GM06990 (cell line): Measurements from ENCODE around the gene SLC13A3.

ENCODE experiments used
- DNase-seq: peaks from one replicate; pipeline ENCODE4 v3.0.0-alpha.2; 2011; ENCODE audit not compliant: insufficient read length; ENCODE audit errors: extremely low read depth
- H3K27me3 ChIP-seq: replicated peaks from 2 replicates; pipeline ENCODE4 v1.6.0; 2011; ENCODE audit warnings: low read length; ENCODE audit not compliant: control insufficient read depth, insufficient read depth
- H3K36me3 ChIP-seq: 2 replicates; pipeline ENCODE4 v1.5.1; 2011; ENCODE audit warnings: low read length; ENCODE audit not compliant: control insufficient read depth, insufficient read depth
- H3K4me3 ChIP-seq: replicated peaks from 2 replicates; pipeline ENCODE4 v1.5.1; 2011; ENCODE audit warnings: low read depth, mild to moderate bottlenecking, control low read depth, low read length
- CTCF ChIP-seq: IDR thresholded peaks from 2 replicates; pipeline ENCODE4 v1.5.1; 2011; ENCODE audit warnings: low read length, control low read depth, mild to moderate bottlenecking, inconsistent platforms; ENCODE audit not compliant: insufficient read depth, poor library complexity, severe bottlenecking

Gene SLC13A3

GRCh38 chr20:46541229-46541935 lies 109.9 kb downstream of the SLC13A3 start:
- no peak overlapping the region for H3K4me3 ChIP-seq
- no peaks in the 10 kb centered on the region for H3K36me3 ChIP-seq
- no peak for DNase-seq
- TF ChIP-seq CTCF, result no peak
- no peaks in the 10 kb centered on the region for H3K27me3 ChIP-seq

- no peaks in the 10 kb centered on the region for H3K36me3 ChIP-seq
- TF ChIP-seq CTCF, result no peak
- no peak overlapping the region for H3K4me3 ChIP-seq
- DNase-seq, result no peak
- no peaks in the 10 kb centered on the region for H3K27me3 ChIP-seq
These were observed 112.1 kb downstream of the SLC13A3 start for GRCh38 chr20:46539113-46539512.

- Histone ChIP-seq H3K4me3 (no peak overlapping the region), H3K36me3 (no peaks in the 10 kb centered on the region), H3K27me3 (peaks cover 2% of the 10 kb centered on the region; the same call in 1 of the 2 replicates)
- no peak for TF ChIP-seq CTCF
- DNase-seq, result no peak
These were observed 120.6 kb downstream of the SLC13A3 start for GRCh38 chr20:46530640-46531039.

GRCh38 chr20:46523696-46524328 lies 127.4 kb downstream of the SLC13A3 start:
- H3K27me3 ChIP-seq, result no peaks in the 10 kb centered on the region; the same call in 1 of the 2 replicates
- no peaks in the 10 kb centered on the region for H3K36me3 ChIP-seq
- no peak for DNase-seq
- H3K4me3 ChIP-seq, result no peak overlapping the region
- TF ChIP-seq CTCF, result no peak

- Histone ChIP-seq H3K4me3 (no peak overlapping the region), H3K36me3 (no peaks in the 10 kb centered on the region), H3K27me3 (no peaks in the 10 kb centered on the region; the same call in 1 of the 2 replicates)
- DNase-seq, result no peak
- TF ChIP-seq CTCF, result no peak
These were observed 128.2 kb downstream of the SLC13A3 start for GRCh38 chr20:46523108-46523507.
